NCI-H1436 (cell line): ENCODE results near the gene TMF1.

Experiments
- DNase-seq: peaks from one replicate; lab custom pipeline; 2025; lab: John Stamatoyannopoulos, UW

Gene TMF1

GRCh38 chr3:68984011-68984530 is 68.1 kb downstream of the TMF1 start:
- DNase-seq, result no peak

- DNase-seq, result no peak
Measured at GRCh38 chr3:68977486-68978167, 74.5 kb downstream of the TMF1 start.

GRCh38 chr3:68974711-68975110 is 77.4 kb downstream of the TMF1 start:
- DNase-seq, result no peak

- no peak for DNase-seq
Measured at GRCh38 chr3:68973639-68974038, 78.5 kb downstream of the TMF1 start.

- peak; percentile 24 for DNase-seq
Measured at GRCh38 chr3:68972358-68972979, 79.7 kb downstream of the TMF1 start.
